ENCODE results near the gene USP2.

The USP2 gene

GRCh38 chr11:119341222-119342022 is 40.1 kb downstream of the USP2 start:
- Mint-ChIP-seq H3K4me3 (peak overlapping the region; percentile 56 to 73 (median 66)), H3K36me3 (ENCODE audit: low read depth) (no peaks in the 10 kb centered on the region), H3K27me3 (ENCODE audit: low read depth) (peaks cover 61% of the 10 kb centered on the region), H3K9me3 (no peaks in the 10 kb centered on the region), H3K27ac (peak overlapping the region in 1 of 3 experiments; percentile 80), H3K4me1 (peaks cover 37% of the 10 kb centered on the region)
- no peak for TF ChIP-seq CTCF (IDR thresholded peaks at IDR 0.05; ENCODE audit: unreplicated experiment in 3 of 3)

- H3K36me3 Mint-ChIP-seq (ENCODE audit: low read depth) = no peaks in the 10 kb centered on the region
- no peak for TF ChIP-seq CTCF (IDR thresholded peaks at IDR 0.05; ENCODE audit: unreplicated experiment in 3 of 3)
- H3K9me3 Mint-ChIP-seq = no peaks in the 10 kb centered on the region
- H3K27ac Mint-ChIP-seq = peak within 1 kb of the TSS in 2 of 3 experiments; percentile 20 to 80
- peaks cover 54% of the 10 kb centered on the region for H3K27me3 Mint-ChIP-seq (ENCODE audit: low read depth)
- peaks cover 44% of the 10 kb centered on the region for H3K4me1 Mint-ChIP-seq
- peak within 1 kb of the TSS; percentile 56 to 73 (median 66) for H3K4me3 Mint-ChIP-seq
These were observed 40.9 kb downstream of the USP2 start, which contains the start of gene C1QTNF5 for GRCh38 chr11:119340335-119341221. C1QTNF5 (minus strand) TSS chr11:119340883; CDS start chr11:119340397, 486 bp downstream.

- peak; percentile 96 to 99 (median 97) for TF ChIP-seq CTCF (IDR thresholded peaks at IDR 0.05; ENCODE audit: unreplicated experiment in 3 of 3)
- Mint-ChIP-seq H3K27ac (peak overlapping the region in 2 of 3 experiments; percentile 29 to 67), H3K9me3 (no peaks in the 10 kb centered on the region), H3K27me3 (ENCODE audit: low read depth) (peaks cover 49% of the 10 kb centered on the region), H3K36me3 (ENCODE audit: low read depth) (no peaks in the 10 kb centered on the region), H3K4me1 (peaks cover 48% of the 10 kb centered on the region), H3K4me3 (peak overlapping the region; percentile 86 to 100 (median 99))
These were observed 41.7 kb downstream of the USP2 start for GRCh38 chr11:119339589-119340334.

- no peak for TF ChIP-seq CTCF (IDR thresholded peaks at IDR 0.05; ENCODE audit: unreplicated experiment in 3 of 3)
- H3K36me3 Mint-ChIP-seq (ENCODE audit: low read depth) = no peaks in the 10 kb centered on the region
- peaks cover 51% of the 10 kb centered on the region for H3K4me1 Mint-ChIP-seq
- peaks cover 42% of the 10 kb centered on the region for H3K27me3 Mint-ChIP-seq (ENCODE audit: low read depth)
- peak overlapping the region; percentile 86 to 100 (median 99) for H3K4me3 Mint-ChIP-seq
- H3K27ac Mint-ChIP-seq = peak overlapping the region in 2 of 3 experiments; percentile 67 to 94
- H3K9me3 Mint-ChIP-seq = no peaks in the 10 kb centered on the region
These were observed 42.4 kb downstream of the USP2 start for GRCh38 chr11:119338965-119339588.

DNA sequence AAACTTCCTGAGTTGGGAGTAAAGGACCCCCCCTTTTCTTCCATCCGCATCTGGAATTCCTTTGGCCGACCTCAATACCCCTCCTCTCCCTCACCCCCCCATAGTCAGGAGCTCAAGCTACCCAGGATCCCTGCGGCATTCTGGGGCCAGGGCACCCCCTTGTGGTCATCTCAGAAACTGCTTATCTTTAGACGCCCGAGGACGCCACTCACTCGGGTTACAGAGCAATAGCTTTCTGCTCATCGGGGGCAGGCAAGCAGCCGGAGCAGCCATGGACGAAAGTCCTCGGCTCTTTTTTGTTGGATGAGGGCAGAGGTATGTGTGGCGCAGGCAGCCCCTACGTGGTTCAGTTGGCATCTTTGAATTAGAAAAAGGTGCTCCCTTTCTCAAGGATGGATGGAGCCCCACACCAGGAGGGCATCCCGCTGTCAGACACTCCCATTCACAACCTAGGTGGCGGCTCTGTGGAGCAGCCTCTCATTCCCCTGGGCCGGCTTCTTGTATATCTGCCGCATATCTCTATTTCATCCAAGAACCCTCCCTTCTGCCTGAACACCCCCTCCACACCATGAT is 43.1 kb downstream of the USP2 start:
- TF ChIP-seq CTCF (IDR thresholded peaks at IDR 0.05; ENCODE audit: unreplicated experiment in 3 of 3) = peak; percentile 65 to 79 (median 71)
- Mint-ChIP-seq H3K36me3 (ENCODE audit: low read depth) (no peaks in the 10 kb centered on the region), H3K9me3 (no peaks in the 10 kb centered on the region), H3K4me1 (peaks cover 55% of the 10 kb centered on the region), H3K27ac (peak overlapping the region; percentile 67 to 94 (median 75)), H3K27me3 (ENCODE audit: low read depth) (peaks cover 36% of the 10 kb centered on the region), H3K4me3 (peak overlapping the region; percentile 86 to 100 (median 99))
